ENCODE results near the gene GMPR2. TPM values are rescaled to one million over a fixed set of nuclear protein-coding genes. Genes with fewer than 3 reads are reported as not detected.

The GMPR2 gene
- total and polyA plus RNA-seq, 2 of the 13 experiments (the other 11 are each of a cell fraction or from before 2014, with no cell fraction given): 210 to 273 TPM

DNA sequence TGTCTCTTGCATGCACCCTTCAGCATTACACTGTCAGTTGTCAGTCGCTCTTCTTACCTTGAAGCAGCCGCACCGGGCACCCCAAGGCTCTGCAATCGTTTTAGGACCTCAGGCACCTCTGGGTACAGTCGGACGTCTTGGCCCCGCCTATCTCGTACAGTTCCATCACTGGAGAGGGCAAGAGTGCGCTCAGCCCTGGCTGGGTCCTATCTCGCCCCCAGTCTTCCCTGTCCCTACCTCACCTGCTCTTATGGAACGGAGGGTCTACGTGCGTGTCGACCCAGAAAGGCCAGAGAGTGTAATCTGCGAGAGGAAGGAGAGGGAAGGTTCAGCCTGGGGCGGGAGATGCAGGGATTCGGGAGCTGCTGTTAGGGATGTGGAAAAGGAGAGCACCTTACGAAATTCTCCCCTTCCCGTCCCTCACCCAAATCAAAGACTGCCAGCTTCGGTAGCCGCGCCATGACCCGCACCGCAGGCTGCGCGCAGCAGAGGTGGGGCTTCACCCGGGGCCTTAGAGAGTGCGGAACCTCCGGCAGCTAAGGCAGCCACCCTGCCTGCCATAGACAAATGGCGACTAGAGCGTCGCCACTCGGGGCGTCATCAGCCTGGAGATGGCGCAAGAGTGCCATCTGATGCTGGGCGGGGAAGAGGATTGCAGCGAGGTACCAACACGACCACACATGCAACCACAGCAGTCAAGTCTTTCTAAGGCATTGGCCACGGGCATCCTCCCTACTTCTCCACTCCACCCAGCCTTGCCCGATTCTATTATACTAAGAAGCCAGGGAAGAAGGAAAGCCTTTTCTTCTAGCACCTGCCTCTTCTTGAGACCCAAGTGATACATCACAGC is 17.0 kb upstream of the GMPR2 start, which contains the start of gene MDP1 (continued):
- TF ChIP-seq, protein P1, sequence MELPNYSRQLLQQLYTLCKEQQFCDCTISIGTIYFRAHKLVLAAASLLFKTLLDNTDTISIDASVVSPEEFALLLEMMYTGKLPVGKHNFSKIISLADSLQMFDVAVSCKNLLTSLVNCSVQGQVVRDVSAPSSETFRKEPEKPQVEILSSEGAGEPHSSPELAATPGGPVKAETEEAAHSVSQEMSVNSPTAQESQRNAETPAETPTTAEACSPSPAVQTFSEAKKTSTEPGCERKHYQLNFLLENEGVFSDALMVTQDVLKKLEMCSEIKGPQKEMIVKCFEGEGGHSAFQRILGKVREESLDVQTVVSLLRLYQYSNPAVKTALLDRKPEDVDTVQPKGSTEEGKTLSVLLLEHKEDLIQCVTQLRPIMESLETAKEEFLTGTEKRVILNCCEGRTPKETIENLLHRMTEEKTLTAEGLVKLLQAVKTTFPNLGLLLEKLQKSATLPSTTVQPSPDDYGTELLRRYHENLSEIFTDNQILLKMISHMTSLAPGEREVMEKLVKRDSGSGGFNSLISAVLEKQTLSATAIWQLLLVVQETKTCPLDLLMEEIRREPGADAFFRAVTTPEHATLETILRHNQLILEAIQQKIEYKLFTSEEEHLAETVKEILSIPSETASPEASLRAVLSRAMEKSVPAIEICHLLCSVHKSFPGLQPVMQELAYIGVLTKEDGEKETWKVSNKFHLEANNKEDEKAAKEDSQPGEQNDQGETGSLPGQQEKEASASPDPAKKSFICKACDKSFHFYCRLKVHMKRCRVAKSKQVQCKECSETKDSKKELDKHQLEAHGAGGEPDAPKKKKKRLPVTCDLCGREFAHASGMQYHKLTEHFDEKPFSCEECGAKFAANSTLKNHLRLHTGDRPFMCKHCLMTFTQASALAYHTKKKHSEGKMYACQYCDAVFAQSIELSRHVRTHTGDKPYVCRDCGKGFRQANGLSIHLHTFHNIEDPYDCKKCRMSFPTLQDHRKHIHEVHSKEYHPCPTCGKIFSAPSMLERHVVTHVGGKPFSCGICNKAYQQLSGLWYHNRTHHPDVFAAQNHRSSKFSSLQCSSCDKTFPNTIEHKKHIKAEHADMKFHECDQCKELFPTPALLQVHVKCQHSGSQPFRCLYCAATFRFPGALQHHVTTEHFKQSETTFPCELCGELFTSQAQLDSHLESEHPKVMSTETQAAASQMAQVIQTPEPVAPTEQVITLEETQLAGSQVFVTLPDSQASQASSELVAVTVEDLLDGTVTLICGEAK (IDR thresholded peaks at IDR 0.05): no peak
- TF ChIP-seq, protein P1 (CRISPR knock-in tag; IDR thresholded peaks at IDR 0.05): peak; percentile 92
- TF ChIP-seq PAF1 (CRISPR knock-in tag; IDR thresholded peaks at IDR 0.05): peak; percentile 90
- peak; percentile 97 for TF ChIP-seq TMF1 (CRISPR knock-in tag; IDR thresholded peaks at IDR 0.05; ENCODE audit: low read depth)
- peak; percentile 89 for TF ChIP-seq ZMYM3 (CRISPR knock-in tag; IDR thresholded peaks at IDR 0.05)
- TF ChIP-seq, protein P2, sequence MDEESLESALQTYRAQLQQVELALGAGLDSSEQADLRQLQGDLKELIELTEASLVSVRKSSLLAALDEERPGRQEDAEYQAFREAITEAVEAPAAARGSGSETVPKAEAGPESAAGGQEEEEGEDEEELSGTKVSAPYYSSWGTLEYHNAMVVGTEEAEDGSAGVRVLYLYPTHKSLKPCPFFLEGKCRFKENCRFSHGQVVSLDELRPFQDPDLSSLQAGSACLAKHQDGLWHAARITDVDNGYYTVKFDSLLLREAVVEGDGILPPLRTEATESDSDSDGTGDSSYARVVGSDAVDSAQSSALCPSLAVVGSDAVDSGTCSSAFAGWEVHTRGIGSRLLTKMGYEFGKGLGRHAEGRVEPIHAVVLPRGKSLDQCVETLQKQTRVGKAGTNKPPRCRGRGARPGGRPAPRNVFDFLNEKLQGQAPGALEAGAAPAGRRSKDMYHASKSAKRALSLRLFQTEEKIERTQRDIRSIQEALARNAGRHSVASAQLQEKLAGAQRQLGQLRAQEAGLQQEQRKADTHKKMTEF (CRISPR knock-in tag; IDR thresholded peaks at IDR 0.05): peak; percentile 99
- TF ChIP-seq JUNB (CRISPR knock-in tag; IDR thresholded peaks at IDR 0.05; ENCODE audit: borderline replicate concordance): no peak
- TF ChIP-seq CCDC6 (CRISPR knock-in tag; IDR thresholded peaks at IDR 0.05): no peak
- TF ChIP-seq, protein P3, sequence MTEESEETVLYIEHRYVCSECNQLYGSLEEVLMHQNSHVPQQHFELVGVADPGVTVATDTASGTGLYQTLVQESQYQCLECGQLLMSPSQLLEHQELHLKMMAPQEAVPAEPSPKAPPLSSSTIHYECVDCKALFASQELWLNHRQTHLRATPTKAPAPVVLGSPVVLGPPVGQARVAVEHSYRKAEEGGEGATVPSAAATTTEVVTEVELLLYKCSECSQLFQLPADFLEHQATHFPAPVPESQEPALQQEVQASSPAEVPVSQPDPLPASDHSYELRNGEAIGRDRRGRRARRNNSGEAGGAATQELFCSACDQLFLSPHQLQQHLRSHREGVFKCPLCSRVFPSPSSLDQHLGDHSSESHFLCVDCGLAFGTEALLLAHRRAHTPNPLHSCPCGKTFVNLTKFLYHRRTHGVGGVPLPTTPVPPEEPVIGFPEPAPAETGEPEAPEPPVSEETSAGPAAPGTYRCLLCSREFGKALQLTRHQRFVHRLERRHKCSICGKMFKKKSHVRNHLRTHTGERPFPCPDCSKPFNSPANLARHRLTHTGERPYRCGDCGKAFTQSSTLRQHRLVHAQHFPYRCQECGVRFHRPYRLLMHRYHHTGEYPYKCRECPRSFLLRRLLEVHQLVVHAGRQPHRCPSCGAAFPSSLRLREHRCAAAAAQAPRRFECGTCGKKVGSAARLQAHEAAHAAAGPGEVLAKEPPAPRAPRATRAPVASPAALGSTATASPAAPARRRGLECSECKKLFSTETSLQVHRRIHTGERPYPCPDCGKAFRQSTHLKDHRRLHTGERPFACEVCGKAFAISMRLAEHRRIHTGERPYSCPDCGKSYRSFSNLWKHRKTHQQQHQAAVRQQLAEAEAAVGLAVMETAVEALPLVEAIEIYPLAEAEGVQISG (CRISPR knock-in tag; IDR thresholded peaks at IDR 0.05): peak; percentile 100
- TF ChIP-seq, protein P4, sequence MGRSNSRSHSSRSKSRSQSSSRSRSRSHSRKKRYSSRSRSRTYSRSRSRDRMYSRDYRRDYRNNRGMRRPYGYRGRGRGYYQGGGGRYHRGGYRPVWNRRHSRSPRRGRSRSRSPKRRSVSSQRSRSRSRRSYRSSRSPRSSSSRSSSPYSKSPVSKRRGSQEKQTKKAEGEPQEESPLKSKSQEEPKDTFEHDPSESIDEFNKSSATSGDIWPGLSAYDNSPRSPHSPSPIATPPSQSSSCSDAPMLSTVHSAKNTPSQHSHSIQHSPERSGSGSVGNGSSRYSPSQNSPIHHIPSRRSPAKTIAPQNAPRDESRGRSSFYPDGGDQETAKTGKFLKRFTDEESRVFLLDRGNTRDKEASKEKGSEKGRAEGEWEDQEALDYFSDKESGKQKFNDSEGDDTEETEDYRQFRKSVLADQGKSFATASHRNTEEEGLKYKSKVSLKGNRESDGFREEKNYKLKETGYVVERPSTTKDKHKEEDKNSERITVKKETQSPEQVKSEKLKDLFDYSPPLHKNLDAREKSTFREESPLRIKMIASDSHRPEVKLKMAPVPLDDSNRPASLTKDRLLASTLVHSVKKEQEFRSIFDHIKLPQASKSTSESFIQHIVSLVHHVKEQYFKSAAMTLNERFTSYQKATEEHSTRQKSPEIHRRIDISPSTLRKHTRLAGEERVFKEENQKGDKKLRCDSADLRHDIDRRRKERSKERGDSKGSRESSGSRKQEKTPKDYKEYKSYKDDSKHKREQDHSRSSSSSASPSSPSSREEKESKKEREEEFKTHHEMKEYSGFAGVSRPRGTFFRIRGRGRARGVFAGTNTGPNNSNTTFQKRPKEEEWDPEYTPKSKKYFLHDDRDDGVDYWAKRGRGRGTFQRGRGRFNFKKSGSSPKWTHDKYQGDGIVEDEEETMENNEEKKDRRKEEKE (IDR thresholded peaks at IDR 0.05): no peak
